ENCODE results near the gene CREB5.
A peak's percentile ranks its signal among the peaks of the same experiment; 100 is the strongest.

Gene CREB5

DNA sequence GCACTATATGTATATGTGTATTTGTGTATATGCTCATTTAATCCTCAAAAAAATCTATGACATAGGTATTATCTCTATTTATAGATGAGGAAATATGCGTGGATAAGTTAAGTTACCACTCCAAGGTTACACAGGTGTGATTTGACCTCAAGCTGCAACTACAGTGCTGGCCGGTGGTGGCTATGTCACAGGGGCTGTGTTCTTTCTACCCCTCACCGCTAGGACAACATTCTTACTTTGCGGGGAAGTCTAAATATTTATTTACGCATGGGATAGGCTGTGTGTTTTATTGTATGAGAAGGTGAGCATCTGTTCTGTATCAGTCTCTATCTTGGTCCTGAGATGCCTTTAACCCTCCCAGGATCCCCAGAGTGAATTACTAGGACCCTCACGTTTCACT, 60.0 kb downstream of the CREB5 start:
- no peak overlapping the region for H3K4me3 ChIP-seq (ENCODE audit: insufficient read depth in 1 of 2, low read depth in 1 of 2, low read length in 2 of 2)
- no peak overlapping the region for H3K27ac ChIP-seq (ENCODE audit: low read length, poor library complexity, severe bottlenecking)
- DNase-seq, result no peak
- H3K79me1 ChIP-seq (replicated peaks; ENCODE audit: low read length, poor library complexity, severe bottlenecking), result peaks cover 27% of the 10 kb centered on the region
- H3K4me2 ChIP-seq (ENCODE audit: low read length, poor library complexity, severe bottlenecking), result no peak overlapping the region
- H2AK5ac ChIP-seq (ENCODE audit: low read length, severe bottlenecking), result peak overlapping the region; percentile 72
- H3K27me3 ChIP-seq (ENCODE audit: control insufficient read depth in 1 of 2, insufficient read depth in 1 of 2, low read length in 2 of 2), result no peaks in the 10 kb centered on the region
- no peak overlapping the region for H4K91ac ChIP-seq (ENCODE audit: low read length)
- H3K4ac ChIP-seq (ENCODE audit: low read depth in 1 of 2, low read length in 2 of 2), result no peak overlapping the region
- H4K8ac ChIP-seq (ENCODE audit: low read length), result no peak overlapping the region
- 58% methylated on average over 3 of the region's 6 CpGs for WGBS
- no peak overlapping the region for H2BK12ac ChIP-seq (ENCODE audit: low read length in 2 of 2)
- no peak overlapping the region for H2BK5ac ChIP-seq (ENCODE audit: low read depth, low read length, poor library complexity, severe bottlenecking)
- H2AFZ ChIP-seq (ENCODE audit: low read depth, low read length), result no peak overlapping the region
- H3K9me3 ChIP-seq (ENCODE audit: control insufficient read depth, low read length), result no peaks in the 10 kb centered on the region
- H3K9ac ChIP-seq (ENCODE audit: low read length), result no peak overlapping the region
- H2BK15ac ChIP-seq (ENCODE audit: low read depth, poor library complexity, severe bottlenecking), result no peak overlapping the region
- no peak overlapping the region for H3K18ac ChIP-seq (ENCODE audit: low read depth in 1 of 2, low read length in 2 of 2)
- H3K4me1 ChIP-seq (ENCODE audit: control insufficient read depth, insufficient read depth, low read depth, low read length), result peaks cover 10% of the 10 kb centered on the region
- H2BK120ac ChIP-seq (ENCODE audit: low read depth, low read length), result no peak overlapping the region
- H3K23ac ChIP-seq (ENCODE audit: low read length in 2 of 2), result no peak overlapping the region
- no peak overlapping the region for H3K14ac ChIP-seq (ENCODE audit: low read length in 2 of 2)
- no peaks in the 10 kb centered on the region for H3K36me3 ChIP-seq (ENCODE audit: control insufficient read depth in 1 of 2, insufficient read depth in 2 of 2, low read depth in 1 of 2, low read length in 2 of 2)

DNA sequence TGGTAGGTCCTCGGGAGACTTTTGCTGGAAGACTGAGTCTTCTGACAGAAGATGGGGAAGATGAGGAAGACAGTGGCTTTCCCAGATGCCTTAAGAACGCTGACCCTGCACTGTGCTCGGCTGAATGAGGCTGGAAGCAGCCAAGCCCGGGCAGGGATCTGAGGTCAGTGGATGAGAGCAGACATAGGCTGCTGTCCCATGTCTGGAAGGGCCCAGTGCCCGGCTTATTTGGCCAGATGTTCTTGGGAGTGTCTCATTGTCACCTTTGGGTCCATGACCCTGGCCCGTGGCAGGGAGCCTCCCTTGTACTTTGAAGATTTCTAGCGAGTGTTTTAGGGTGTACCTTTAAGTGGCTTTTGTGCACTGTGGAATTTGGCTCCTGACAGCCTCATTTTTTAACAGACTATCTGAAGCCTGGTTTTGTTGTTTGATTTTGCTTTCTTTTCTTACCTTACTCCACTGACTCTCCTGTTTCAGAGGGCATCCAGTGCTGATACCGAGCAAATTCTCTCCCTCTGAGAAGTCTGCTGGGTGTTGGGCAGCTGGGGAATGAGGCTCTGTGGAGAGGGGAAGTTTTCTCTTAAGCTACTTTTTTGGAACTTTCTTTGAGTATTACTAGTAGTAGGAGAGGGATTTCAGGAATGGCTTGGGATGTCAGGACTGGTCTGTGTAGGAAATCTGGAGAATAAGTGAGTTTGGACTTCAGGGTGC, 61.4 kb downstream of the CREB5 start:
- H3K18ac ChIP-seq (ENCODE audit: low read depth in 1 of 2, low read length in 2 of 2), result no peak overlapping the region
- H3K14ac ChIP-seq (ENCODE audit: low read length in 2 of 2), result no peak overlapping the region
- H2BK15ac ChIP-seq (ENCODE audit: low read depth, poor library complexity, severe bottlenecking), result no peak overlapping the region
- H2BK12ac ChIP-seq (ENCODE audit: low read length in 2 of 2), result peak overlapping the region in 1 of 2 experiments; percentile 55
- H2AK5ac ChIP-seq (ENCODE audit: low read length, severe bottlenecking), result peak overlapping the region; percentile 61
- H3K9ac ChIP-seq (ENCODE audit: low read length), result peak overlapping the region; percentile 91
- H2BK5ac ChIP-seq (ENCODE audit: low read depth, low read length, poor library complexity, severe bottlenecking), result no peak overlapping the region
- H3K36me3 ChIP-seq (ENCODE audit: control insufficient read depth in 1 of 2, insufficient read depth in 2 of 2, low read depth in 1 of 2, low read length in 2 of 2), result no peaks in the 10 kb centered on the region
- no peak overlapping the region for H3K27ac ChIP-seq (ENCODE audit: low read length, poor library complexity, severe bottlenecking)
- no peaks in the 10 kb centered on the region for H3K27me3 ChIP-seq (ENCODE audit: control insufficient read depth in 1 of 2, insufficient read depth in 1 of 2, low read length in 2 of 2)
- H3K4me2 ChIP-seq (ENCODE audit: low read length, poor library complexity, severe bottlenecking), result no peak overlapping the region
- H3K4ac ChIP-seq (ENCODE audit: low read depth in 1 of 2, low read length in 2 of 2), result no peak overlapping the region
- no peak overlapping the region for H2BK120ac ChIP-seq (ENCODE audit: low read depth, low read length)
- no peak overlapping the region for H3K23ac ChIP-seq (ENCODE audit: low read length in 2 of 2)
- peaks cover 33% of the 10 kb centered on the region for H3K79me1 ChIP-seq (replicated peaks; ENCODE audit: low read length, poor library complexity, severe bottlenecking)
- H2AFZ ChIP-seq (ENCODE audit: low read depth, low read length), result no peak overlapping the region
- peaks cover 10% of the 10 kb centered on the region for H3K4me1 ChIP-seq (ENCODE audit: control insufficient read depth, insufficient read depth, low read depth, low read length)
- no peak for DNase-seq
- H3K4me3 ChIP-seq (ENCODE audit: insufficient read depth in 1 of 2, low read depth in 1 of 2, low read length in 2 of 2), result peak overlapping the region in 1 of 2 experiments; percentile 54
- no peaks in the 10 kb centered on the region for H3K9me3 ChIP-seq (ENCODE audit: control insufficient read depth, low read length)
- WGBS, result 75% methylated on average over 8 of the region's 8 CpGs
- H4K91ac ChIP-seq (ENCODE audit: low read length), result no peak overlapping the region
- no peak overlapping the region for H4K8ac ChIP-seq (ENCODE audit: low read length)

DNA sequence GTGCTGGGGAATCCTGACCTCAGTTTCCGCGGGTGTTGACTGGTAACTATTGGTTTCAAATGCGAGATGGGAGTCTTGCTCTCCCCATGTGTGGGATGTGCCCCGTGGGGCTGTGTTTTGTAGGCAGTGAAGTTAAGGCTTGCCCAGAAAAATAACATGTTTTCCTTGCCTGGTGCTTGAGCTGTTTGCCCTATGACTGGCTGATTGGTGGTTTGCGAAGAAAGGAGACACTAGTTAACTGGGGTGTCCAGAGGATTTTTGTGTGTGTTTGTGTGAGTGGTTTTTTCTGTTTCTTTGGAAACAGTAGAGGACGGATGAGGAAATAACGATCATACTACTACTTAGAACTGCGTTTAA, 61.9 kb downstream of the CREB5 start:
- Histone ChIP-seq H3K9me3 (ENCODE audit: control insufficient read depth, low read length) (no peaks in the 10 kb centered on the region), H2BK120ac (ENCODE audit: low read depth, low read length) (no peak overlapping the region), H3K4me3 (ENCODE audit: insufficient read depth in 1 of 2, low read depth in 1 of 2, low read length in 2 of 2) (peak overlapping the region in 1 of 2 experiments; percentile 54), H3K27ac (ENCODE audit: low read length, poor library complexity, severe bottlenecking) (no peak overlapping the region), H3K14ac (ENCODE audit: low read length in 2 of 2) (no peak overlapping the region), H2BK5ac (ENCODE audit: low read depth, low read length, poor library complexity, severe bottlenecking) (no peak overlapping the region), H2BK12ac (ENCODE audit: low read length in 2 of 2) (peak overlapping the region in 1 of 2 experiments; percentile 55), H3K4ac (ENCODE audit: low read depth in 1 of 2, low read length in 2 of 2) (no peak overlapping the region), H3K79me1 (replicated peaks; ENCODE audit: low read length, poor library complexity, severe bottlenecking) (peaks cover 36% of the 10 kb centered on the region), H2AFZ (ENCODE audit: low read depth, low read length) (no peak overlapping the region), H2BK15ac (ENCODE audit: low read depth, poor library complexity, severe bottlenecking) (no peak overlapping the region), H3K23ac (ENCODE audit: low read length in 2 of 2) (no peak overlapping the region), H3K27me3 (ENCODE audit: control insufficient read depth in 1 of 2, insufficient read depth in 1 of 2, low read length in 2 of 2) (no peaks in the 10 kb centered on the region), H4K8ac (ENCODE audit: low read length) (no peak overlapping the region), H3K36me3 (ENCODE audit: control insufficient read depth in 1 of 2, insufficient read depth in 2 of 2, low read depth in 1 of 2, low read length in 2 of 2) (no peaks in the 10 kb centered on the region), H2AK5ac (ENCODE audit: low read length, severe bottlenecking) (peak overlapping the region; percentile 61), H3K9ac (ENCODE audit: low read length) (peak overlapping the region; percentile 91), H3K18ac (ENCODE audit: low read depth in 1 of 2, low read length in 2 of 2) (no peak overlapping the region), H3K4me2 (ENCODE audit: low read length, poor library complexity, severe bottlenecking) (no peak overlapping the region), H3K4me1 (ENCODE audit: control insufficient read depth, insufficient read depth, low read depth, low read length) (peaks cover 10% of the 10 kb centered on the region), H4K91ac (ENCODE audit: low read length) (no peak overlapping the region)
- 92% methylated on average over 5 of the region's 8 CpGs for WGBS
- no peak for DNase-seq

DNA sequence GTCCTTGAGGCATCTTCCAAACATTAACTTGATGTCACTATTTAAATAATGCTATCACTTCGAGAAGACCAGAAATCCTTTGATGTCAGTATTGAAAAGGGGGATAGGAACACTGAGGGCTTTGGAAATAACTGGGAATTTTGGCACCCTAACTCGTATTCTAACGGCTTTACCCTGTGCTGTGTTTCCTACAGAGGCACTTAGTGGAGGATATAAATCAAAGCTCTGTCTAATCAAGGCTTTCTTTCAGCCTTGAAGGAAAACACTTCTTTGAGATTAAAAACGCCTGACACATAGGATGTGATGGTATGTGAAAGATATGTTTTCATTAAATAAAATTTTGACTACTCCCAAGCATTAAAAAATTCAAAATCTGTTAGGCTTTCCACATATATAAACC, 62.3 kb downstream of the CREB5 start:
- 63% methylated on average over 3 of the region's 4 CpGs for WGBS
- no peak overlapping the region for H3K27ac ChIP-seq (ENCODE audit: low read length, poor library complexity, severe bottlenecking)
- DNase-seq, result peak; percentile 24
- no peak overlapping the region for H2AFZ ChIP-seq (ENCODE audit: low read depth, low read length)
- H2BK12ac ChIP-seq (ENCODE audit: low read length in 2 of 2), result no peak overlapping the region
- peaks cover 39% of the 10 kb centered on the region for H3K79me1 ChIP-seq (replicated peaks; ENCODE audit: low read length, poor library complexity, severe bottlenecking)
- peaks cover 10% of the 10 kb centered on the region for H3K4me1 ChIP-seq (ENCODE audit: control insufficient read depth, insufficient read depth, low read depth, low read length)
- peak overlapping the region in 1 of 2 experiments; percentile 54 for H3K4me3 ChIP-seq (ENCODE audit: insufficient read depth in 1 of 2, low read depth in 1 of 2, low read length in 2 of 2)
- H3K4me2 ChIP-seq (ENCODE audit: low read length, poor library complexity, severe bottlenecking), result no peak overlapping the region
- H4K8ac ChIP-seq (ENCODE audit: low read length), result no peak overlapping the region
- no peak overlapping the region for H3K18ac ChIP-seq (ENCODE audit: low read depth in 1 of 2, low read length in 2 of 2)
- no peak overlapping the region for H3K23ac ChIP-seq (ENCODE audit: low read length in 2 of 2)
- peak overlapping the region; percentile 91 for H3K9ac ChIP-seq (ENCODE audit: low read length)
- H2AK5ac ChIP-seq (ENCODE audit: low read length, severe bottlenecking), result no peak overlapping the region
- no peak overlapping the region for H2BK5ac ChIP-seq (ENCODE audit: low read depth, low read length, poor library complexity, severe bottlenecking)
- H3K9me3 ChIP-seq (ENCODE audit: control insufficient read depth, low read length), result no peaks in the 10 kb centered on the region
- no peaks in the 10 kb centered on the region for H3K36me3 ChIP-seq (ENCODE audit: control insufficient read depth in 1 of 2, insufficient read depth in 2 of 2, low read depth in 1 of 2, low read length in 2 of 2)
- H4K91ac ChIP-seq (ENCODE audit: low read length), result no peak overlapping the region
- H3K4ac ChIP-seq (ENCODE audit: low read depth in 1 of 2, low read length in 2 of 2), result no peak overlapping the region
- H2BK15ac ChIP-seq (ENCODE audit: low read depth, poor library complexity, severe bottlenecking), result no peak overlapping the region
- no peaks in the 10 kb centered on the region for H3K27me3 ChIP-seq (ENCODE audit: control insufficient read depth in 1 of 2, insufficient read depth in 1 of 2, low read length in 2 of 2)
- H3K14ac ChIP-seq (ENCODE audit: low read length in 2 of 2), result no peak overlapping the region
- H2BK120ac ChIP-seq (ENCODE audit: low read depth, low read length), result no peak overlapping the region

Measured in mesenchymal stem cell (in vitro differentiated cells and primary cell).